ENCODE data around the gene SLC39A5.
"Not testable (repeated sequence)": the region's sequence is repeated elsewhere in the genome, so short reads cannot be mapped to it uniquely, and the experiment has no call there.

Gene SLC39A5

GRCh38 chr12:56248711-56249110 is 18.9 kb downstream of the SLC39A5 start:
- no peak for DNase-seq

DNA sequence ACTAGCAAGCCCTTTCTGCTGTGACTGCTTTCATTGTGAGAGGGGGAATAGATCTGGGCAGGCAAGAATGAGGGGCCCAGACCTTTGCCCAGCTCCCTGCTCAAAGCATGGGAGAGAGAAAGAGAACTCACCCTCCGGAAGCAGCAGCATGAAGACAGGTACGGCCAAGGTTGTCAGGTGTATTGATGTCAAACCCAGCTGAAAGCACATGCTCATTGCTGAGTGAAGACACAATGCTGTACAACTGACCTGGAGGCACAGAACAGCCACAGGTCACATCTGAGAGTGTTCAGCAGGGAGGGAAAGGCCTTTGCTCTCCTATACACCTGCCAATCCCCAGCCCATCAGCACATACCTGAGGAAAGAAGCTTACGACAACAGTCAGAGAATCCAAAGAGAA is 22.8 kb downstream of the SLC39A5 start:
- DNase-seq: no peak

DNA sequence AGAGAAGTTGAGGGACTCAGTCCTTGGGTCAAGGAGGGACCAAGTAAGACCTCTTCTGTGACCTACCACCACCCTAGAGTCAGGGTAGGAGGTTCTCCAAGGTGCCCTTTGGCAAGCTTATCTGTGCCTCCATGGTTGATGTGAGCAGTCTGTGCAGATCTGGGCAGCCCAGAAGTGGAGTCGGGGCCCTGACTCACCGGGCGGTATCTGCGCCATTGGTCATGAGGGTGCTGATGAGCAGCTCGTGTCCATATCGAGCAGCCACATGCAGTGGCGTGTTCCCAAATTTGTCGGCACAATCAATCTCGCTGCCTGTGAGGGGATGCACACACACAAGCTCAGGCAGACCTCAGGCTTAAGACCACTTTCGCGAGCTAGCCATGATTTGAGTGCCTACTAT is 23.2 kb downstream of the SLC39A5 start:
- DNase-seq: no peak

DNA sequence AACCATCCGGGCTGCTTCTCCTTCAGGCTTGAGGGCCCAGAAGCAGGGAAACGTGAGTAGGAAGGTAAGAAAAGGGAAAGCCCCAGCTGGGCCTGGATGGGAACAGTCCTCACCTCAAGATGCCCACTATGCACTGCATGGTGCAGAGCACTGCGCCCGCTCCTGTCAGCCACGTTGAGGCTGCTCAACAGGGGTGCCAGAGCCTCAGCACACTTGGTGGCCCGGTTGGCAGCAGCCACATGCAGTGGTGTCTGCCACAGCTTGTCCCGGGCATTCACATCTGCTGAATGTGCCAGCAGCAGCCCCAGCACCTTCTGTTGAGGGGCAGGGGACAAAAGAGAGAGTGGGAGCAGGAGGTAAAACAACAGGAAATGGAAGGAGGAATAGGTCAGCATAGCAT is 25.8 kb downstream of the SLC39A5 start:
- DNase-seq: no peak

- no peak for DNase-seq
Observed at GRCh38 chr12:56256326-56256960, 26.6 kb downstream of the SLC39A5 start.

DNA sequence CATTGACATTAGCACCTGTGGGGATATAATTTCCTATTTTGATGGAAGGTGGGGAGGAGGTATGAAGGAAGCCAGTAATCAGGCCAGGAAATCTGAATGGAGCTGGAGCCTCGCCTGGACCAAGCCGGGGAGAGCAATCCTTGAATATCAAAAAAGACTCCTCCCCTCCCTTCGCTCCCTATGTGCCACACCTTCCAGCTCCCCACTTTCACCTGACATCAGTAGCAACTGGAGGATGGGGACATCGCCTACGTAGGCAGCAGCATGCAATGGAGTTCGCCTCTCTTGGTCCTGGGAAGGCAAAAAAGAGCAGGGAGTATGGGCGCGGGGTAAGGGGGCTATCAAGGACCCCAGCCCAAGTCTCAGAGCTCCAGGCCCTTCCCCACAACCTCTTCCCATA is 27.2 kb downstream of the SLC39A5 start:
- DNase-seq: no peak

- no peak for DNase-seq
Observed at GRCh38 chr12:56257491-56258067, 27.7 kb downstream of the SLC39A5 start.

DNA sequence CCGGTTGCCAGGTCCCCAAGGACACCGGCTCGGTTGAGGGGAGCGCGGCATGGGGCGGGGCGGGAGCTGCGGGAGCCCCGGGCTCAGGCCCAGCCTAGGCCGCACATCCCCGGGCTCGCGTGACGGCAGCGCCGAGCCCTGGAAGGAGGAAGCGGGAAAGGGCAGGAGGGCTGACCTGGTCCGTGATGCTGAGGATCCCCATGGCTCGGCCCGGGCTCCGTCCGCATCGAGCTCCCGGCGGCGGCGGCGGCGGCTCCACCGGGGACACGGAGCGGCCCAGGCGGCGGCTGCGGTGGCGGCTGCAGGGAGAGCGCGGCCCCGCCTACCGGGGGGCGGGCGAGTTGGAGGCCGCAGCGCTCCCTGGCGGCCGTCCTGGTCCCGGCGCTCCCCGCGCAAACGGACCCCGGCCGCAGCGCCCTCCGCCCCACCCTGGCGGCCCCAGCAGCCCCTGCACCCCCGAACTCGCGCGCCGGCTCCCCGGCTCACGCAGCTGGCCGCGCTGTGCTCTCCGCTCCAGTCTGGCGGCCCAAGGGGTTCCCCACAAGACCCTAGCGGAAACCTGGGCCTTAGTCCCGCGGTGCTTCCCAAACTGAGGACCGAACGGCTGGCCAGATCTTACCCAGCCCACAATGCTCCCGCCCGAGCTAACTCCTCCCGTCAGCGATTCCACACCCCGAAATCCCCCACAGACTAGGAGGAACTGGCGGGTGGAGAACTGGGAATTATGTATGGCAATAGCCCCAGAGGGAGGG is 28.4 kb downstream of the SLC39A5 start, which contains the start of gene ANKRD52:
Gene ANKRD52, minus strand, starts transcription at position 317 of the 752 bp plus-strand sequence. Its CDS starts 115 bp downstream, at position 202.
- no peak for DNase-seq

DNA sequence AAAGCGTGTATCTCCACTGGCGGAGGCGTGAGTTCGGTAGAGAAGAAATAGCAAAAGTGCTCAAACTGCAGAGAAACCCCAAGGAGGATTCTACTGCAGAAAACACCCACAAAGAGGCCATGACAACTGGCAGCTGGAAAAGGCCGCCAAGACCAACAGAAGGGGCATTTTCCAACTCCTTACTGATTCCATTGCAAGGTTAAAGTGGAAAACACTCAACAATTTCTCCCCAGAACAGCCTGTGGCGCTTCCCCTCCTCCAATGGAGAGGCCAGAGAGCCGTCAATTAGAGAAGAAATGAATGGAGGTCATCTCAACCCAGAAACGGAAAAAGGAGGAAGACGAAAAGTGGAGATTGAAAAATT is 29.0 kb downstream of the SLC39A5 start:
- no peak for DNase-seq

DNA sequence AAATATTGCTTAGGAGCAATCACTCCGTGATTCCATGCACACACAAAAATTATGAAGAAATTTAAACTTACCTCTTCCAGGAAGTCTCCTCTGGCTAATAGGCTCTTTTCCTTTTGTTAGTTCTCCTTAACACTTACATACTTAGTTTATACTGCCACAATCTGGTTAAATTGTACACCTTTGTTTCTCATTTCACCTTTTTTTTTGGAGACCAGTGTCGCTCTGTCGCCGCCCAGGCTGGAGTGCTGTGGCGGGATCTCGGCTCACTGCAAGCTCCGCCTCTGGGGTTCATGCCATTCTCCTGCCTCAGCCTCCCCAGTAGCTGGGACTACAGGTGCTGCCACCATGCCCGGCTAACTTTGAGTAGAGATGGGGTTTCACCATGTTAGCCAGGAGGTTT is 30.5 kb downstream of the SLC39A5 start:
- DNase-seq: no peak

GRCh38 chr12:56260921-56261320 is 31.1 kb downstream of the SLC39A5 start:
- no peak for DNase-seq

GRCh38 chr12:56261503-56262232 is 31.8 kb downstream of the SLC39A5 start:
- no peak for DNase-seq

- not testable (repeated sequence) for DNase-seq
Observed at GRCh38 chr12:56262955-56263354, 33.1 kb downstream of the SLC39A5 start.

DNA sequence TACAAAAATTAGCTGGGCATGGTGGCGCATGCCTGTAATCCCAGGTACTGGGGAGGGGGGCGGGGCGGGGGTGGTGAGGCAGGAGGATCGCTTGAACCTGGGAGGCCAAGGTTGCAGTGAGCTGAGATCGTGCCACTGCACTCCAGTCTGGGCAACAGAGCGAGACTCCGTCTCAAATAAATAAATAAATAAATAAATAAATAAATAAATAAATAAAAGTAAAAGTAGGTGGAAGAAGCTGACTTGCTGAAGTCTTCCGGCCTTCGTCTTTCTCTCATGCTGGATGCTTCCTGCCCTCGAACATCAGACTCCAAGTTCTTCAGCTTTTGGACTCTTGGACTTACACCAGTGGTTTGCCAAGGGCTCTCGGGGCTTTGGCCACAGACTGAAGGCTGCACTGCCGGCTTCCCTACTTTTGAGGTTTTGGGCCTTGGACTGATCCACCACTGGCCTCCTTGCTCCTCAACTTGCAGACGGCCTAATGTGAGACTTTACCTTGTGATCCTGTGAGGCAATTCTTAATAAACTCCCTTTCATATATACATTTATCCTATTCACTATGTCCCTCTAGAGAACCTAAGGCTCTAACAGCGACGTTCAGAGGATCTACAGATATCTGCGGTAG is 36.3 kb downstream of the SLC39A5 start:
- not testable (repeated sequence) for DNase-seq

DNA sequence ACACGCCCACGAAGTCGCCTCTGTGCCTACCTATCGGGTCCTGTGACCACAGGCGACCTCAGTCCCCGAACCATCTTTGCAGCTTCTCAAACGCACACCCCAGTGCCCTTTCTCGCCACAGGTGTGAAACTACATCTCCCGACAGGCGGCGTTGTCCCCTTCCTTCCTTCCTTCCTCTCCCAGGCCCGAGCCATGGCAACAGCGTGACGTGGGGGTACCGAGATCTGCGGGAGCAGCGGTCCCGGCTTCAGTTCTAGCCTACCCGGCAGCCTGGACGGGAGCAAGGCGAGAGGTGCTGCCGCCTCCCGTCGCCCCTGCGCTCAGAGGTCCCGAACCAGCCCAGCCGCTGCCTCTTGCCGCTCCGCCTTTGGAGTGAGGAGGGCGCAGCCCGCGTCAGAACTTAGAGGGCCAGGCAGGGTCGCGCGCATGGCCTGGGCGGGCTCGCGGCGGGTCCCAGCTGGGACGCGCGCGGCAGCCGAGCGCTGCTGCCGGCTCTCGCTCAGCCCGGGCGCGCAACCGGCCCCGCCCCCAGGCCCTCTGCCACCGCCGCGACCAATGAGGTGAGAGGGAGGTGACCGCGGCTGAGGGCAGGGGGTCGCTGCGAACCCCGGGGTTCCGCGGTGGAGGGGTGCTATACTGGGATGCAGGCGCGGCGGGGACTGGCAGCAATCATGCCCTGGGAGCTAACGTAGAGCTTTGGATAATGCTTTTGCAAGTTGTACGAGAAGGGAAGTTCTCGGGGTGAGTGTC is 37.0 kb downstream of the SLC39A5 start, which contains the start of gene COQ10A:
Gene COQ10A, plus strand, starts transcription at position 250 of the 750 bp plus-strand sequence. Its CDS starts 177 bp downstream, at position 427.
- DNase-seq: peak; percentile 68

GRCh38 chr12:56267443-56268071 is 37.7 kb downstream of the SLC39A5 start:
- no peak for DNase-seq

GRCh38 chr12:56271031-56271430 is 41.2 kb downstream of the SLC39A5 start:
- DNase-seq: no peak

GRCh38 chr12:56272468-56272867 is 42.6 kb downstream of the SLC39A5 start:
- not testable (repeated sequence) for DNase-seq

DNA sequence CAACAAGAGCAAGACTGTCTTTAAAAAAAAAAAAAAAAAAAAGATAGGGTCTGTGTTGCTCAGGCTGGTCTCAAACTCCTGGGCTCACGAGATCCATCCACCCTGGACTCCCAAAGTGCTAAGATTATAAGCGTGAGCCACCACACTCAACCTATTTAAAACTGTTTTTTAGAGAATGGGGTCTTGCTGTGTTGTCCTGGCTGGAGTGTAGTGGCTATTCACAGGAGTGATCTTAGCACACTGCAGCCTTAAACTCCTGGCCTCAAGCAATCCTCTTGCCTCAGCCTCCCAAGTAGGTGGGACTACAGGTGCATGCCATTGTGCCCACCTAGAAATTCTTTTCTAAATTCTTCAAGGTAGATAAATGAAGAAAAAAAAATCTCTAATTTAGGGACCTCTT is 44.4 kb downstream of the SLC39A5 start:
- no peak for DNase-seq

DNA sequence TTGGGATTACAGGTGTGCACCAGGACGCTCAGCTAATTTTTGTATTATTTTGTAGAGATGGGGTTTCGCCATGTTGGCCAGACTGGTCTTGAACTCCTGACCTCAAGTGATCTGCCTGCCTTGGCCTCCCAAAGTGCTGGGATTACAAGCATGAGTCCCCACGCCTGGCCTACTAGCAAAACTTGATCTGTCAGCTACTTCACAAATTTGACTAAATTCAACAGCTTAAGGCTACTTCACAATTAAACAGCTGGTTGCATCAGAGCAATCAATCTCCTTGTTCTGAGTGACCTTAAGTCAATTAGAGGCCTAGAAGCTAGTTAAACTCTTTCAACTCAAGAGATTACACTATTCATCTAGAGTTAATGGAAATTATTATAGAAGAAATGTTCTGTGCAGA is 49.1 kb downstream of the SLC39A5 start:
- DNase-seq: no peak

DNA sequence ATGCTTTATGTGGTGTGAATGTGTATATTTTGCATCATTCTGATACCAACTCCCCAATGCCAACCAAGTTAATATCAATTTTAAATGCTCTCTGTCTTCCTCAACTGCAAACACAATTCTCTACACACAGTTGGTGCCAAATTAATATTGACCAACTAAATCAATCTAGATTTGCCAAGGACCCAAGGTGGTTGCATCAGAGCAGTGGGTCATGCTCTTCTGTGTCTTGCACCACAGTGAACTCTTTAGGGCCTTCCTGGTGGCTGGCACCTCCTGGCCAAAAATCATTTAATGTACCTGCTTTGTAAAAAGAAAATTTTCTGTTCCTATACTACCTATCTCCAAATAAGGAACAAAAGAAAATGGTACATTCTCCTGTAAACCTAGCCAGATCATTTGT is 51.0 kb downstream of the SLC39A5 start:
- no peak for DNase-seq

DNA sequence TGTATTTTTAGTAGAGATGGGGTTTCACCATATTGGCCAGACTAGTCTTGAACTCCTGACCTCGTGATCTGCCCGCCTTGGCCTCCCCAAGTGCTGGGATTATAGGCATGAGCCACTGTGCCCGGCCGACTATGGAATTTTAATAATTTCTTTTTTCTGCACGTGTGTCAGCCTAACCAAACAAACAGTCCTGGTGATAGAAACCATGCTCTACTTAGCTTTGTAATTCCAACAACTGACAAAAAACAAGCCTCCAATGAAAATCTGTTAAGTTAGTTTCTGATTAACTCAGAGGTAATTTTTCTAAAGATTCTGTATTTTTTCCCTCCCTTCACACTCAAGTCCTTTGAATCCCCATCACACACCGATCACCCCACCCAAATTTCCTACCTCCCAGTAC is 52.2 kb downstream of the SLC39A5 start:
- DNase-seq: no peak
